Measurements from ENCODE around the gene FZD8. TPM values are rescaled to one million over a fixed set of nuclear protein-coding genes. Genes with fewer than 3 reads are reported as not detected.

FZD8 gene
- total RNA-seq, 2 experiments from 2014 or later = 0.23 to 0.24 TPM

DNA sequence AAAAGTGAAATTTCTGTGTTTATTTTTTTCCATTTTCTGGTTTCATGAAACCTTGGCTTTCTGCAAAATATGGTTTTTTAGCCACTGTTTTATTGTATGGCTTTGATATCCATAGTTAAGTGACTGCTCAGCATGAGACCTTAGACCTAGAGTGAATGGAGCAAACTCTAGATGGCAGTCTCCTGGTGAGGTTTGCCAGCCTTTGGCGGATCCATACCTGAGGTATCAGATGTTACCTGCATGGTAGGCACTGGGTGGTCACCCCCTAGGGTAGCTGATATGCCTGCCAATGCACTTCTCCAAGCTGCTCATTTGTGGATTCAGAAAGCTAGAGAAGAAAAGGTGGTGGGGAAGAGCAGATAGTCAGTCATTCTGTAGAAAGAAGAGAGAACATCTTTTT, 17.4 kb upstream of the FZD8 start:
- peaks cover 14% of the 10 kb centered on the region for H3K27me3 Mint-ChIP-seq (ENCODE audit: low read depth)
- ChIA-PET CTCF (no interaction called here), POLR2A (no interaction called here)
- no peak for DNase-seq
- H3K4me3 Mint-ChIP-seq = no peak overlapping the region
- no peaks in the 10 kb centered on the region for H3K9me3 Mint-ChIP-seq (ENCODE audit: insufficient read depth)
- H3K36me3 Mint-ChIP-seq (ENCODE audit: low read depth) = no peaks in the 10 kb centered on the region
- no peaks in the 10 kb centered on the region for H3K4me1 Mint-ChIP-seq (ENCODE audit: low read depth)
- ATAC-seq = no peak
- H3K27ac Mint-ChIP-seq = no peak overlapping the region

DNA sequence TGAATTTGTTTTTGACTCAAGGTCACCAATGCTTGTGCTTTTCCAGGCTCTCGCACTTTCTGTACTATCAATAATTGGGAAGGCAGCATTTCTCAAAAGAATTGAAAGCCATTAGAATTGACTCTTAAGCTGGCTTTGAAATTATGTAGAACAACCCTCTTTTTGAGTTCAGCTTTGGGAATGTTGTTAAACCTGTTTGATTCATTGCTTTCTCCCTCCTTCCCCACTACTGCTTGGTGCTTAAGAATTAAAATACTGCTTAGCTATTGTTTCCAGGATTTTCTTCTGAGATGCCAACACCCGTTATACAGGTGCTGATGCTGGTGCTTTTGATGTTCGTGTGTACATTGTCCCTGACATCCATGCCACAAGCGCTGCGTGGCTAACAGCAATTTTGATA, 15.5 kb upstream of the FZD8 start:
- ChIA-PET POLR2A (no interaction called here), CTCF (interaction anchor here (0.6 kb wide), 1 partner anchor 881 kb away, joined by 3 read pairs; no protein-coding TSS in a partner anchor)
- no peaks in the 10 kb centered on the region for H3K4me1 Mint-ChIP-seq (ENCODE audit: low read depth)
- H3K36me3 Mint-ChIP-seq (ENCODE audit: low read depth) = no peaks in the 10 kb centered on the region
- ATAC-seq = no peak
- no peak for DNase-seq
- no peak overlapping the region for H3K27ac Mint-ChIP-seq
- no peak overlapping the region for H3K4me3 Mint-ChIP-seq
- H3K27me3 Mint-ChIP-seq (ENCODE audit: low read depth) = peaks cover 10% of the 10 kb centered on the region
- no peaks in the 10 kb centered on the region for H3K9me3 Mint-ChIP-seq (ENCODE audit: insufficient read depth)

DNA sequence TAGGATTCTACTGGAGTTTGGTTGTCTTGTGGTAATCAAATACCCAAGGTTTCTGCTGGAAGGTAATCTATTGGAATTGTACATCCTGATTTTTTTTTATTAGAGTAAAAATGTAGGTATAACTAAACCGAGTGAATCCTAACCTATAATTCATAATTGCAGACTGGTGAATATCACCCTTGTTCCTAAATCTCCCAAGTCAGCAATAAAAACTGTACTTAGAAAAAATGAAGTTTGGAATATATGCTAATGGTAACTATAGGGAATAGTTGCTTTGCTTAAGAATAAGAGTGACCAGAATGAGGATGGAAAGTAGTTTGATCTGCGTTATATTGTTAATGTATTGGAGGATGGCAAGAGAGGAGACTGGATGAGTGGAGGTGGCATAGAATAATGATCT, 10.7 kb upstream of the FZD8 start:
- H3K27me3 Mint-ChIP-seq (ENCODE audit: low read depth) = peaks cover 5% of the 10 kb centered on the region
- CTCF ChIA-PET = no interaction called here
- H3K9me3 Mint-ChIP-seq (ENCODE audit: insufficient read depth) = no peaks in the 10 kb centered on the region

DNA sequence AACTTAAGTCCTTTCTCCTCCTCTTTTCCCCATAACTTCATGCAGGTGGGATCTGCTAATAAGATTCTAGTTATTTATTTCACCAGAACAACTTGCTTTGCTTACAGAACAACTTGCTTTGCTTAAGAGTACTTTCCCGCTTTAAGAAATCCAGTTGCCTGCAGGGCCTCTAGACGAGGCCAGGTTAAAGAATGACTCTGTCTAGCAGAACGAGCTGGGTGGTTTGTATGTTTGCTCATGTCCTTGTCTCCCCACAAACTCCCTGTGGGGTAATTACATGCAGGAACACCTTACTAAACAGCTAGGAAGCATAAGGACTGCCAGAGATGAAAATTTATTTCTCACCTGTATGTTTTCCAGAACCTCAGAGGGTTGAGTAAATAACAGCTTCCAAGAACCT, 8.8 kb upstream of the FZD8 start:
- Mint-ChIP-seq H3K36me3 (ENCODE audit: low read depth) (no peaks in the 10 kb centered on the region), H3K4me3 (no peak overlapping the region), H3K4me1 (ENCODE audit: low read depth) (no peaks in the 10 kb centered on the region), H3K27me3 (ENCODE audit: low read depth) (peaks cover 9% of the 10 kb centered on the region), H3K27ac (no peak overlapping the region), H3K9me3 (ENCODE audit: insufficient read depth) (no peaks in the 10 kb centered on the region)
- POLR2A ChIA-PET = no interaction called here
- DNase-seq (no peak), ATAC-seq (no peak)
- CTCF ChIA-PET = interaction anchor here (0.9 kb wide), 1 partner anchor 16 kb away, joined by 3 read pairs; no protein-coding TSS in a partner anchor

More for the DNA sequence above, 10.7 kb upstream of the FZD8 start:
- ATAC-seq (no peak), DNase-seq (no peak)
- Mint-ChIP-seq H3K36me3 (ENCODE audit: low read depth) (no peaks in the 10 kb centered on the region), H3K4me1 (ENCODE audit: low read depth) (no peaks in the 10 kb centered on the region), H3K27ac (no peak overlapping the region), H3K4me3 (no peak overlapping the region)
- POLR2A ChIA-PET = no interaction called here

DNA sequence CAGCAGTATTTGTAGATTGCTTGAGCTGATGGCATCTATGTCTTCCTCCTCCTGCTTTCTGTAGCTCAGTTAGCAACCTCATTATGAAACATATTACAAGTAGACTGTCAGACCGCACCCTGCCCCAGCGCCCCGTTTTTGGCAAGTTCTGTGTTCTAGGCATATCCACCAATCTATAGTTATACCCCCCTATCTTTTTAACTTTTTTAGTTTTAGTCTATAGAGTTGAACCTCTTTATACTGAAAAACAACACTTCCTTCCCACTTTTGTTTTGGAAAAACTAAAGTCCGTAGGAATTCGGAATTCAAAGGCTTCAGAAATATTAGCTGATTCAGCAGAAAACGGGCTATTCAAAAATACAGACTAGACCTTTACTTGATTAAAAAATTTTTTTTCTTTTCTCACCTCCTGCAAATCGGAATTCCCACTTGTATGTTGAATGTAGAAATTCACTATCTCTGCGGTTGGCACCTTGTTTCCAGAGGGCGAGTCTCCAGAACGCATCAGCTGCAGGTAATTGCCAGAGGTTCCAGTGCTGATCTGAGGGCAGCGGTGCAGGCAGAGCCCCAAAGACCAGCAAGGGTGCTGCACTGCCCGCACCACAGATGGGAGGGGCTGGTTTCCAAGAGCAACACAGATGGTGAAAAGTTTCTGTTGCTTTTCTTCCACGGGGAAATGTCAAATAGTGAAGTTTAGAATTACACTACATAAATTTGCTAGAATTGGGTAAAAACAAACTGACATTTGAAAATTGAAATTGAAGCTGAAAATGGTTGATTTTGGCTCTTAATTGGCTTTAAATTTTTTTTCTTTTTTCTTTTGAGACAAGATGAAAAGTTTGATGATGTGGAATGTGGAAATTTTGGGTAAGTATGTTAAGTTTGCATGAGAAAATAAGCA, 2.2 kb upstream of the FZD8 start:
- DNase-seq (no peak), ATAC-seq (no peak)
- Mint-ChIP-seq H3K9me3 (ENCODE audit: insufficient read depth) (no peaks in the 10 kb centered on the region), H3K36me3 (ENCODE audit: low read depth) (peaks cover 2% of the 10 kb centered on the region), H3K27me3 (ENCODE audit: low read depth) (peaks cover 52% of the 10 kb centered on the region), H3K27ac (no peak overlapping the region), H3K4me3 (peak overlapping the region; percentile 37), H3K4me1 (ENCODE audit: low read depth) (peaks cover 24% of the 10 kb centered on the region)
- ChIA-PET CTCF (interaction anchor here (1.5 kb wide), 1 partner anchor 10 kb away, joined by 9 read pairs; no protein-coding TSS in a partner anchor), POLR2A (no interaction called here)

DNA sequence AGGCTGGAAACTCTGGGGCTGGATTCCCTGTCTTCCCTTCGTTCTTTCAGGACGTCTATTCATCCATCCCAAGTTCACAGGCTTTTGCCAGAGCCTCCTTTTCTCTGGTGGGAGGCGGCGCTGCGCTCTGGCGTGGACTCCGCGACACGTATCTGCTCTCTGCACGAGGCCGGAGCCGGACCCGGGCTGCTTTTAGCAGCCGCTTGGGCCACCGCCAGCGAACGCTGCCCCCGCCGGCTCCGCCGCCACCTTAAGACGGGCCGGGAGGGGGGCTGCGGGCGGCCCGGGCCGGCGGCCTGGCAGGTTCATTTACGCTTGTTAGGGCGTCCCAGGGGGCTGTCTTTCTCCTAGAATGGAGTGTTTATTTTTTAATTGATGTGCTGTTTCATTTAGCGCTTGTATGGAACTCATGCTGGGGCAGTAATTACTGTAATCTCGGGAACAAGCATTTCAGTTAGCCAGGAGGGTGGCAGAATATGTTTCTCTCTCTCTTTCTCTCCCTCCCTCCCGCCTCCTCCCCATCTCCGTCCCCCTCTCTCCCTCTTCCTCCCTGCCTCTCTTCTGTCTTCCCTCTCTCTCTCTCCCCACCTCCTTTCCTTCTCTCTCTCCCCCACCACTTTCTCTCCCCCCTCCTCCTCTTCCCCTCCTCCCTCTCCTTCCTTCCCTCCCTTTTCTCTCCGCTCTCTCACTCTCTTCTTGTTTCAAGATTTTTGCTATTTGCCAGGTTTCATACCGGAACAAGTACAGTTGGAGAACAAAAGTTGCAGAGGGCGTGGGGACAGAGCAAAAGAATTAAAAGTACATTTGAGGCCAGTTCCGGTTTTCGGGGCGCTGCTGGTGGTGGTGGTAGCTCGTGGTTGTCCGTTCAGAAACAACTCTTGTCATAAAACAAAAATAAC, 1.3 kb upstream of the FZD8 start:
- Mint-ChIP-seq H3K27ac (no peak overlapping the region), H3K9me3 (ENCODE audit: insufficient read depth) (no peaks in the 10 kb centered on the region), H3K27me3 (ENCODE audit: low read depth) (peaks cover 59% of the 10 kb centered on the region), H3K4me1 (ENCODE audit: low read depth) (peaks cover 24% of the 10 kb centered on the region), H3K4me3 (peak overlapping the region; percentile 37), H3K36me3 (ENCODE audit: low read depth) (peaks cover 2% of the 10 kb centered on the region)
- DNase-seq (no peak), ATAC-seq (no peak)
- POLR2A ChIA-PET = no interaction called here
- CTCF ChIA-PET = interaction anchor here (1.5 kb wide), 1 partner anchor 9 kb away, joined by 9 read pairs; no protein-coding TSS in a partner anchor

DNA sequence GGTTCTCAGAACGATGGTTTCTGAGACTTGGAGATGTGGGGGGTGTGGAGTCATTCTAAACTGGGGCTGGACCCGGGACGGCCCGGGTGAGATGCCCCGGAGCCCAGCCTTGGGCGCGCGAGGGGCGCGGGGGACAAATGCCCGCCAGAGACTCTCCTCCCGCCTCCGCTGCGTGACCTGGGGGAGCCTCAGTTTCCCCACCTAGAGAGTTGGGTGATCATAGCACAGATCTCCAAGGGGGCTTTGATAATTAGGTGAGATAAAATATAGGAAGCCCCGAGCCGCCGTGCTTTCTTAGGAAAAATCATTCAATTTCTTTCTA, 658 bp upstream of the FZD8 start:
- DNase-seq = no peak
- H3K4me1 Mint-ChIP-seq (ENCODE audit: low read depth) = peaks cover 24% of the 10 kb centered on the region
- peak overlapping the region; percentile 77 for H3K4me3 Mint-ChIP-seq
- ChIA-PET CTCF (no interaction called here), POLR2A (no interaction called here)
- no peak overlapping the region for H3K27ac Mint-ChIP-seq
- no peak for ATAC-seq
- H3K9me3 Mint-ChIP-seq (ENCODE audit: insufficient read depth) = no peaks in the 10 kb centered on the region
- peaks cover 2% of the 10 kb centered on the region for H3K36me3 Mint-ChIP-seq (ENCODE audit: low read depth)
- H3K27me3 Mint-ChIP-seq (ENCODE audit: low read depth) = peaks cover 64% of the 10 kb centered on the region

DNA sequence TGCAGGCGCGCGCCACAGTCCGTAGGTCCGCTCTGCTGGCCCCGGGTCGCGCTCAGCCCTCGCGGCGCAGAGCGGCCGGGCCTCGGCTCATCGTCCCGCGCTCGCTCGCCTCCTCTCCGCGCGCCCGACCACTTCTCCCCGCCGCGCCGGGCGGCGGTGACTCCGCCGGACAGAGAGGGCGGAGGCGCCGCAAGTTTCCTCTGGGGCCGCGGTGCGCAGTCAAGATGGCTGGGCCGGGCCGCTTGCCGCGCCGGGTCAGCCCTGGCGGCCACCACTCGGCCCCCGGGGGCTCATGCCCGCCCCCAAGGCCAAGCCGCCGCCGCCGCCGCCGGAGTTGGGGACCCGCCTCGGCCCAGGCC, 441 bp downstream of the FZD8 start:
- DNase-seq = no peak
- CTCF ChIA-PET = no interaction called here
- peaks cover 67% of the 10 kb centered on the region for H3K27me3 Mint-ChIP-seq (ENCODE audit: low read depth)
- peak; percentile 27 for ATAC-seq
- H3K4me3 Mint-ChIP-seq = peak overlapping the region; percentile 40
- peaks cover 24% of the 10 kb centered on the region for H3K4me1 Mint-ChIP-seq (ENCODE audit: low read depth)
- no peak overlapping the region for H3K27ac Mint-ChIP-seq
- POLR2A ChIA-PET = no interaction called here
- H3K36me3 Mint-ChIP-seq (ENCODE audit: low read depth) = peaks cover 2% of the 10 kb centered on the region
- H3K9me3 Mint-ChIP-seq (ENCODE audit: insufficient read depth) = no peaks in the 10 kb centered on the region

DNA sequence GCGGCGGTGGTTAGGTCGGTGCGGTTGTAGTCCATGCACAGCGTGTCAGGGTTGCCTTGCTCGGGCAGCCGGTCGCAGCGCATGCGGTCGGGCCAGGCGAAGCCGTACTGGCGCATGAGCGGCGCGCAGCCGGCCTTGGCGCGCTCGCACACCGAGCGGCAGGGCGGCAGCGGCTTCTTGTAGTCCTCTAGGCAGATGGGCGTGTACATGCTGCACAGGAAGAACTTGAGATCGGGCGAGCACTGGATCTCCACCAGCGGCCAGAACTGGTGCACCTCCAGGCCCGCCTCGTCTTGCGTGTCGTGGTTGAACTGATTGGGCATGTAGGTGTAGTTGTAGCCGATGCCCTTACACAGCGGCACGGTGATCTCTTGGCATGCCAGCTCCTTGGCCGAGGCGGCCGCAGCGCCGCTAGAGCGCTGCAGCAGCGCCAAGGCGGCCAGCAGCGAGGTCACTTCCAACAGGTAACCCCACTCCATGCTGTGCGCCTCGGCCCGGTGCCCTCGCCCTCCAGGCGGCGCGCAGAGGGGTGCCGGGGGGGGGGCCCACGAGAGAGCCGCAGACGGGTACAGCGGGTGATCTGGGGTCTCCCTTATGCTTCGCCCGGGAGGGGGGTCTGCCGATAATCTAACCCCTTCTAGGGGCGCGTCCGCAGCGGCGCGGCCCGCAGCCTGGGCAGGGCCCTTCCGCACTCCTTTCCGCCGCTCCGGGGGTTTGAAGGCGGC, 983 bp downstream of the FZD8 start:
- peaks cover 71% of the 10 kb centered on the region for H3K27me3 Mint-ChIP-seq (ENCODE audit: low read depth)
- H3K4me1 Mint-ChIP-seq (ENCODE audit: low read depth) = peaks cover 24% of the 10 kb centered on the region
- H3K27ac Mint-ChIP-seq = no peak overlapping the region
- DNase-seq (peak; percentile 58), ATAC-seq (peak; percentile 54)
- POLR2A ChIA-PET = no interaction called here
- CTCF ChIA-PET = no interaction called here
- peaks cover 2% of the 10 kb centered on the region for H3K36me3 Mint-ChIP-seq (ENCODE audit: low read depth)
- no peaks in the 10 kb centered on the region for H3K9me3 Mint-ChIP-seq (ENCODE audit: insufficient read depth)
- peak overlapping the region; percentile 70 for H3K4me3 Mint-ChIP-seq

DNA sequence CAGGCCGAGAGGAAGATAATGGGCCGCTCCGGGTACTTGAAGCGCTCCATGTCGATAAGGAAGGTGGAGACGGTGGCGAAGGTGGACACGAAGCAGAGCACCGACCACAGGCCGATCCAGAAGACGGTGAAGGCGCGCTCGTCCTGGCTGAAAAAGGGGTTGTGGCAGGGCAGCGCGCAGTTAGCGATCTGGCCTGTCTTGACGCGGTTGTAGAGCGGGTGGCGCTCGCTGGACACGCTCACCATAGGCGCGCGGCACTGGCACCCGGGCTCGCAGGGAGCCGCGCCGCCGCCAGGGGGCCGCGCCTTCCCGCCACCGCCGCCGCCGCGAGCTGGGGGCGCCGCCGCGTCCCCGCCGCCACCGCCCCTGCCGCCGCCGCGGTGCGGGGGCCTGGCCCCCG, 1.6 kb downstream of the FZD8 start:
- peaks cover 70% of the 10 kb centered on the region for H3K27me3 Mint-ChIP-seq (ENCODE audit: low read depth)
- peak; percentile 31 for ATAC-seq
- peaks cover 2% of the 10 kb centered on the region for H3K36me3 Mint-ChIP-seq (ENCODE audit: low read depth)
- H3K9me3 Mint-ChIP-seq (ENCODE audit: insufficient read depth) = no peaks in the 10 kb centered on the region
- ChIA-PET POLR2A (interaction anchor here (0.6 kb wide), 1 partner anchor 240 kb away, joined by 3 read pairs; no protein-coding TSS in a partner anchor), CTCF (no interaction called here)
- H3K4me3 Mint-ChIP-seq = peak overlapping the region; percentile 64
- DNase-seq = peak; percentile 28
- no peak overlapping the region for H3K27ac Mint-ChIP-seq
- peaks cover 24% of the 10 kb centered on the region for H3K4me1 Mint-ChIP-seq (ENCODE audit: low read depth)

DNA sequence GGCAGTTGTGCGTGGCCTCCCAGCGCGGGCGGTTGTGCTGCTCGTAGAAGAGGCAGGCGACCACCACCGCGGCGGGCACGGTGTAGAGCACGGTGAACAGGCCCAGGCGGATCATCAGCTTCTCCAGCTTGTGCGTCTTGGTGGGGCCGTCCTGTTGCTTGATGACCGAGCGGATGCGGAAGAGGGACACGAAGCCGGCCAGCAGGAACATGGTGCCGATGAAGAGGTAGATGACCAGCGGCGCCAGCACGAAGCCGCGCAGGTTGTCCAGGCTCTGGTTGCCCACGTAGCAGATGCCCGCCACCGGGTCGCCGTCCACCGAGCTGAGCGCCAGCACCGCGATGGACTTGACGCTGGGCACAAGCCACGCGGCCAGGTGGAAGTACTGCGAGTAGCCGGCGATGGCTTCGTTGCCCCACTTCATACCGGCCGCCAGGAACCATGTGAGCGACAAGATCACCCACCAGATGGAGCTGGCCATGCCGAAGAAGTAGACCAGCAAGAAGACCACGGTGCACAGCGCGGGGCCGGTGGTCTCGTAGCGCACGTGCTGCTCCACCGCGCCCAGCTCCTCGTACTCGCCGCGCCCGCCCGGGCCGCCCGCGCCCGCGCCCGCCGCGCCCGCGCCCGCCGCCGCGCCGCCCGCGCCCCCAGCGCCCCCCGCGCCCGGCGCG, 2.2 kb downstream of the FZD8 start:
- DNase-seq (no peak), ATAC-seq (no peak)

More for the DNA sequence above, 2.2 kb downstream of the FZD8 start:
- CTCF ChIA-PET = no interaction called here
- H3K36me3 Mint-ChIP-seq (ENCODE audit: low read depth) = peaks cover 2% of the 10 kb centered on the region
- peak overlapping the region; percentile 50 for H3K4me3 Mint-ChIP-seq
- H3K9me3 Mint-ChIP-seq (ENCODE audit: insufficient read depth) = no peaks in the 10 kb centered on the region
- H3K4me1 Mint-ChIP-seq (ENCODE audit: low read depth) = peaks cover 24% of the 10 kb centered on the region
- H3K27me3 Mint-ChIP-seq (ENCODE audit: low read depth) = peaks cover 64% of the 10 kb centered on the region
- H3K27ac Mint-ChIP-seq = no peak overlapping the region
- POLR2A ChIA-PET = interaction anchor here (0.6 kb wide), 1 partner anchor 240 kb away, joined by 3 read pairs; no protein-coding TSS in a partner anchor
